NCI-H1105 treated with DMSO at 0.1 percent for 48 hours (cell line): Measurements from ENCODE around the gene MCM9.
A peak's percentile ranks its signal among the peaks of the same experiment; 100 is the strongest.
"Not testable (repeated sequence)": the region's sequence is repeated elsewhere in the genome, so short reads cannot be mapped to it uniquely, and the experiment has no call there.

Source experiments
- DNase-seq: peaks from one replicate; lab custom pipeline; 2025; lab: John Stamatoyannopoulos, UW

The MCM9 gene

DNA sequence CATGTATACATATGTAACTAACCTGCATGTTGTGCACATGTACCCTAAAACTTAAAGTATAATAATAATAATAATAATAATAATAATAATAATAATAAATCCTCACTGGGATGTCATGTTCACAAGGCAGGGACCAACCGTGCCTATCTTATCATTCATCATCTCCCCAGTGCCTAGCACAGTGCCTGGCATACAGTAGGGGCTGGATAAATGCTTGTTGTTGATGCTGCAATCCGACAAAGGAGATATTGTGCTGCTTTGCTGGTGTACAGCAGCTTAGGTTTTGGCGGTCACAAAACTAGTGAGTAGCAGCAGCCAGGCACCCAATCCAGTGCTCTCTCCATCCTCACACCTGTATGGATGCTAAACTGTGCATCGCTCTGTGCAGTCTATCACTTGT is 135.1 kb downstream of the MCM9 start:
- DNase-seq: no peak

DNA sequence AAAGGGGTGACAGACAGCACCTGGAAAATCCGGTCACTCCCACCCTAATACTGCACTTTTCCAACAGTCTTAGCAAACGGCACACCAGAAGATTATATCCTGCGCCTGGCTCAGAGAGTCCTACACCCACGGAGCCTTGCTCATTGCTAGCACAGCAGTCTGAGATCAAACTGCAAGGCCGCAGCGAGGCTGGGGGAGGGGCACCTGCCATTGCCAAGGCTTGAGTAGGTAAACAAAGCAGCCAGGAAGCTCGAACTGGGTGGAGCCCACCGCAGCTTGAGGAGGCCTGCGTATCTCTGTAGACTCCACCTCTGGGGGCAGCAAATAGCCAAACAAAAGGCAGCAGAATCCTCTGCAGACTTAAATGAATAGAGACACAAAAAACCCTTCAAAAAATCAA is 138.4 kb downstream of the MCM9 start:
- DNase-seq: not testable (repeated sequence)

DNA sequence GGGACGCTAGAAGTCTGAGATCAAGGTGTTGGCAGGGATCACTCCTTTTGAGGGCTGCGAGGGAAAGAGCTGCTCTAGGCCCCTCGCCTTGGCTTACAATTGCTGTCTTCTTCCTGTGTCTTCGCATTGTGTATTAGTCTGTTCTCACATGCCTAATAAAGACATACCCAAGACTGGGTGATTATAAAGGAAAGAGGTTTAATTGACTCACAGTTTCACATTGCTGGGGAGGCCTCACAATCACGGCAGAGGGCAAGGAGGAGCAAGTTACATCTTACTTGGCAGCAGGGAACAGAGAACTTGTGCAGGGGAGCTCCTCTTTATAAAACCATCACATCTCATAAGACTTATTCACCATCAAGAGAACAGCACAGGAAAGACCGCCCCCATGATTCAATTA is 143.5 kb downstream of the MCM9 start:
- no peak for DNase-seq

- no peak for DNase-seq
These were observed 145.0 kb downstream of the MCM9 start for GRCh38 chr6:118789954-118790353.

DNA sequence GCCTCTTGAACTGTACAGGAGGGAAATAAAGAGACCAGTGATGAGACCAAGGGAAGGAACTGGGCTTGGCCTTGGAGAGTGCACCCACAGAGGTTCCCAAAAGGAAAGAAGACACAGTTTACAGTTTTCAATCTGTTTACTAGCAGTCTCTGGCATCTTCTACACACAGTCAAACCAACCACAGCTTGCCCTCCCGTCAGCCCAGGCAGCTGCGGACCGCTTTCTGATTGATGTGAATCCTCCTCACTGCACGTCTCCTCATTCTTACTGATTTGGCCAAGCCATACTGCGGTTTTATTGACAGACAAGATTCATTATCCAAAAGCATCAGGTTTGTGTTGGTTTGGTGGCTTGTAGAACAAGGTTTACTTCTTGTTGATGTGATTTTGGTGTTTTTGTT is 145.5 kb downstream of the MCM9 start:
- no peak for DNase-seq

GRCh38 chr6:118788702-118789101 is 146.3 kb downstream of the MCM9 start:
- no peak for DNase-seq

- DNase-seq: no peak
These were observed 147.1 kb downstream of the MCM9 start for GRCh38 chr6:118787724-118788423.

DNA sequence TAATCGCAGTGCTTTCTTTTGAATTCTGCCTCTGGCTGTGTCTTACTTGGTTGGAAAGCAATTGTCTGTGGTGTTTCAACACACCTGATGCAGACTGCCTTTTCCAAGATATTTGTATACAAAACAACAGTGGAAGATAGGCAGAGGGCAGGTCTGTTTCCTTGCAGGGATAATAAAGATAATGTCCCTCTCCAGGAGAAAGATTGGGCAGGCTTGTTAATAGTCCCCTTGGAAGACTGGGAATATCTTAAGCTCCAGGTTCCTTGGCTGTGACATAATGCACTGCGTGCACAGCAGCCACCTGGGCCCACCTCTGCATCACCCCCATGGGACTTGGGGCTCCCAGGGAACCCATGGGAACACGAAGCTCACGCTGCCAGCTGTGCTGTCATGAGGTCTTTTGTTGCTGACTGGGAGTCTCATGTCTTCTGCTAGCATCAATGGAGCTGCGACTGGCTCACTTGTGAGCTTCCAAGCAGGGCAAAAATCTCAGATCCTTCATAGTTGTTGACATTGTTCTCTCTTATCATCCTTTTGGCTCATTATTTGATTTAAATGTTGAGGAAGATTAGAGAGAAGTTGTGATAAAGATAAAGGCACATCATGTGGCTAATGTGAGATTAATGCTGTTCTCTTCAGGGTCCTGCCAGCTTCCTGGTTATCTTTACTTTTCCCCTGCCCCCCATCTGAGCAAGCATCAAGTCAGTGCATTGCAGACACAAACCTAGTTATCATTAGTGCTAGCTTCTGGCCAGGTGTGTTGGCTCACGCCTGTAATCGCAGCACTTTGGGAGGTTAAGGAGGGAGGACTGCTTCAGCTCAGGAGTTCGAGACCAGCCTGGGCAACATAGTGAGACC is 148.1 kb downstream of the MCM9 start:
- DNase-seq: no peak

- DNase-seq: no peak
These were observed 149.4 kb downstream of the MCM9 start for GRCh38 chr6:118785601-118786000.

- no peak for DNase-seq
These were observed 150.3 kb downstream of the MCM9 start for GRCh38 chr6:118784641-118785164.

- no peak for DNase-seq
These were observed 150.9 kb downstream of the MCM9 start for GRCh38 chr6:118783931-118784550.

DNA sequence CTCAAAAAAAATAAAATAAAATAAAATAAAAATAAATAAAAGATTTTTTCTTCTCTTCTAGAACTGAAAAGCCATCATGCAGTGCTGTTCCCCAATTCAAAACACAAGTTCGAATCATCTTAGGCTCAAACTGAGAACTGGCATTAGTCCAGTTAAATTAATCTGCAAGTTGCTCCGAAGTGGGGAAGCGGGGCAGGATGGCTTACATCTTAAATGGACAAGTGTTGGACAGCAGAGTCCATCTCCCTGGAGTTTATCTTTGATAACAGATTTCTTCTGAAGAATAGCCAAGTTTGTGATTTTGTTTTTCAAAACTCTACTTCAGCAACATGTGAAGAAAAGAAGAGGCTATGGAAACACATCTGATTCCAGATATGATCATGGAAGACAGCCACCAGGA is 152.3 kb downstream of the MCM9 start:
- no peak for DNase-seq

DNA sequence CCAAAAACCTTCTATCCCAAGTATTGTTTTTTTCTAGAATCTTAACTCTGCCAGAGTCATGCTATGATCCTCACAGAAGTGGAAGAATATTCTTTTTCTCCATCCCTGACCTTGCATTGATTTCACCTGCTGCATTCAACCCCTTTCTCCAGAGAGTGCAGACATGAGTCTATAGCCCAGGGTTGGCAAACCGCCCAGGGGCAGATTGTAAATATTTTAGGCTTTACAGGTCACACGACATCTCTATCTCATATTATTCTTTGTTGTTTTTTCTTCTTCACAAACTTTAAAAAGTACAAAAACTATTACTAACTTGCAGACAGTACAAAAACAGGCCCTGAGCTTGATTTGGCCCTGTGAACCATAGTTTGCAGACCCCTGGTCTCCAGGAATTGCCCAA is 153.1 kb downstream of the MCM9 start:
- DNase-seq: no peak

GRCh38 chr6:118780668-118781067 is 154.3 kb downstream of the MCM9 start:
- no peak for DNase-seq

DNA sequence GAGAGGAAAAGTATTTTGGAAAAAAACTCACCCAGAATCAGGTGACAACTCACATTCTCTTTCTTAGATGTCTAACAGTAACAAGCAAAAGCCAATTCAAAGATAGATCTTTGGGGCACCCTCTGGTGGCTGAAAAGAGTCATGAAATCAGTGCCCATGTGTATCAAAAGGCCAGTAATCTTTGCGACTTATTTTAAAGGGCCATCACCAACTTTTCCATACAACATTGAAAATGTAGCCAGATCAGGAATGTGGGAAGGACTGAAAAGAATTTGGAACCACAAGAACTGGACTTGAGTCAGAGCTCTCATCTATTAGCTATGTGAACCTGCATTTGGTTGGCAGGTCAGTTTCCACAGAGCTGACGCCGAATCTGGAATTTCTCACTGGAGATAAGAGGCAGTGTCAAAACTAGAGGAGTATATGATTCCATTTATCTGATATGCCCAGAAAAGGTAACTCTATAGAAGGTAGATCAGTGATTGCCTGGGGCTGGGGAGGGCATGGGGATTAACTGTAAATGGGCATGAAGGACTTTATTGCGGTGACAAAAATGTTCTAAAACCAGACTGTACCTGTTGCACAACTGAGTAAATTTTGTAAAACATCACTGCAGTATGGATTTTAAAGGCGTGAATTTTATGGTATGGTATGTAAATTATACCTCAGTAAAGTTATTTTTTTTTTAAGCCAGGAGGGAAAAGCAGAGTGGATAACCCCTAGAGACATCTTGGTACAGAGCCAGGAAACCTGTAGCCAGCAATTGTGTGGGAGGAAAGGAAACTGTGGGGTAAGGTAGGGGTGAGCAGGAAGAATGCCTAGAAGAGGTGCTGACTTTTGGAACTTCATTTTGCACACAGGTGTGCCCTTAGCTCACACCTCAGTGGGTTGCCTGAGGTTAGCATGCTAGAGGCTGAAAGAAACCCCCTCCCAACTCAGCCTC is 158.1 kb downstream of the MCM9 start:
- peak; percentile 67 for DNase-seq

DNA sequence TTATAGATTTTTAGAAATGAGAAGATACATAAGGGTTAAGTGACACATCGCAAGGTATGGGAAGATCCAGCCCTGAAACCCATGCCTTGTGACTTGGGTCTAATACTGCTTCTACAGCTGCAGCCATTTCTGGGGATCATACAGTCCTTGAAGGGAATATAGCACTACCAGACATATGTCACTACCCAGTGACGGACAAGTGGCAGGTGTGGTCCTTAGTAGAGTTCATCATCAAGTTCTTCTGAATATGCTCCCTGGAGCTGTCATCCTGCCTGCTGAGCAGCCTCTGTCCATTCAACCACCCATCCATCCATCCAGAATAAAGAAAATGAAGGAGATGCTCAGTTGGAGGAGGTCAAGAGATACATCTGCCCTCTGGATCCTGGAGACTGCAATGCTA is 159.6 kb downstream of the MCM9 start:
- DNase-seq: no peak

DNA sequence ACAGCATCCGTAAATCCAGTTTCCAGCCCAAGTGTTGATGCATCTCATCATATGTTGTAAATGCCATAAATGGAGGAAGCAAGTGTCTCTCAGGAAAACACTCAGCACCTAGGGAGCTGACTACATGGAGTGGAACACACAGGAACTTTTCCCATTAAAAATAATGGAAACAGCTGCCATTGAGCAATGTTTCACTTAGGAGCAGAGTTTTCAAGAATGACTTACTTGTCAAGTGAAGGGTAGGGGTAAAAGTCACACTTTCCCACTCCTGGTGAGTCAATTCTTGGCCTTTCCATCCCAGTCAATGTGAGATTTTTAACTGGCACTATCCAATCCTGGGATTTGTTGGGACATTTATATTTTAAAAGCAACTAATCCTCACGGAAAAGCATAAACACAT is 160.4 kb downstream of the MCM9 start:
- no peak for DNase-seq

DNA sequence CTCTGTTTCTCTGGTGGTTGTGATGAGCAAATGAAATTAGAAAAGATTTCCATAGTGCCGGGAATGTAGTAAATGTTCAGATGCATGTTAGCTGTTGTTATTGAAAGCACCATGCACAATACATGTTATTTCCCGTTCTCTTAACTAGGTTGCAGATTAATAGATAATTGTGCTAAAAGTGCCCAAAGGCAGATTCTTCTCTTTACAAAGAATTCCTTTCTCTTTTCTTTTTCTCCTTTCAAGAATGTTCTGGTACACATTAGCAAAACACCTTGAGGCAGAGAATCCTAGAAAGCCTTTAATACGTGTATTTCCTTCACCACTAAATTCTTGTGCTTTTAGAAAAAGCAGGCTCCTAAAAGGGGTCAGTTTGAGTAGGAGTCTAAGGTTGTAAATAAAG is 162.1 kb downstream of the MCM9 start:
- no peak for DNase-seq

GRCh38 chr6:118771253-118771652 is 163.7 kb downstream of the MCM9 start:
- DNase-seq: no peak

GRCh38 chr6:118770835-118771234 is 164.1 kb downstream of the MCM9 start:
- DNase-seq: no peak

- DNase-seq: peak; percentile 61
These were observed 164.7 kb downstream of the MCM9 start for GRCh38 chr6:118770112-118770788.
